ENCODE data around the gene PRICKLE1. TPM values are rescaled to one million over a fixed set of nuclear protein-coding genes. Genes with fewer than 3 reads are reported as not detected.

PRICKLE1 gene
- total RNA-seq, 2 donors from 2014 or later: 7.5 to 12.4 TPM

DNA sequence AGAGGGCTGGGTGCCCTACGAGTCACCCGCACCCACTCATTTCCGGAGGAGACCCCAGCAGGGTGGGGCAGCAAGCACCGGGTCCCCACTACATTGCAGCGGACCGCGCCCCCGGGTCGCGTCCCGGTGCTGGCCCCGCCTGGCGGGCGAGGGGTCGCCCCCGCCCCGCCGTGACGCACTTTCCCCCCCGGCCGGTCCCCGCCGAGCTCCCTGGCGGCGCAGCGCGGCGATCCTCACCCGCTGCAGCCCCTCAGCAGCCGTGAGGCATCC lies 106.1 kb downstream of the PRICKLE1 start:
- intact Hi-C loops (cut with DNase I): loop anchor here (2.0 to 10.0 kb wide), 5 partner anchors 85 to 855 kb away; partner anchors contain the start of genes PRICKLE1 and YAF2
- WGBS: 0% methylated on average over 22 of the region's 30 CpGs

DNA sequence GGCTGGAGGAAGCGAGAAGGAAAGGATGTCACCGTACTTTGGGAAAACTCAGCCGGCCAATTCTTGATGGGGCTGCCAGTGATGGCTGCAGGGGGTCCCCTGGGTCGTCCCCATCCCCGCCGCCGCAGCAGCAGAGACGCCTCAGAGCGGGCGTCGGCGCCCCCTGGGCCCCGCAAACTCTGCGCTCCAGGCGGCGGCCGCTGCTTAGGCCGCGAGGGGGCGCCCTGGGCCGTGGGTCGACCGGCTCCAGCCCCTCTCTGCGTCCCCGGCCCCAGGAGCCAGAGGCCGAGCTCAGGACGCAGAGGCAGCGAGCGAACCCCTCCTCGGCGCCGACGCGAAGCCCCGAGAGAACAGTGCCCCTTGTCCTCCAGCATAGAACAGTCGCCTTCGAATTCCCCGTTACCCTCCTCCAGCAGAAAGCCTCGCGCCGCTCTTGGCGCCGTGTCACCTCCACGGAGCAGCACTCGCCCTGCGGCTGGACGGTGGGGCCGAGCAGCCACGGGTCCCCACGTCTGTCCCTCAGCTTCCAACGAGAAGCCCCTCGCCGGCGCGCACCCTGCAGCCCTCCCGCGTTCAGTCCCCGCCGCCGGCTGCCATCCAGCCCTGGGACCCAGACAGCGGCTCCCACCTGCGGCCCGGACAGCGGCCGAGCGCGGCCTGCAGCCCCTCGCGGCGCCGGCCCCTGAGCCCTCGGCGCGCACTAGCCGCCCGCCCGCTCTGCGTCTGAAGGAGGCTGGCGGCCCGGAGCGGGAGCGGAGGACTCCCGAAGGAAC lies 106.6 kb downstream of the PRICKLE1 start:
- peak; percentile 38 for DNase-seq (ENCODE audit: low spot score)
- WGBS: under 1% methylated on average over 77 of the region's 83 CpGs
- Histone ChIP-seq H3K4me3 (peak overlapping the region; percentile 55 to 59), H3K9me3 (no peaks in the 10 kb centered on the region), H3K27me3 (replicated peaks; ENCODE audit: insufficient read depth) (no peaks in the 10 kb centered on the region), H3K36me3 (no peaks in the 10 kb centered on the region), H3K27ac (peak overlapping the region; percentile 64 to 76), H3K4me1 (replicated peaks) (no peaks in the 10 kb centered on the region)
- intact Hi-C loops (cut with DNase I): loop anchor here (2.0 to 10.0 kb wide), 5 partner anchors 86 to 856 kb away; partner anchors contain the start of genes PRICKLE1 and YAF2
- TF ChIP-seq, protein P1, sequence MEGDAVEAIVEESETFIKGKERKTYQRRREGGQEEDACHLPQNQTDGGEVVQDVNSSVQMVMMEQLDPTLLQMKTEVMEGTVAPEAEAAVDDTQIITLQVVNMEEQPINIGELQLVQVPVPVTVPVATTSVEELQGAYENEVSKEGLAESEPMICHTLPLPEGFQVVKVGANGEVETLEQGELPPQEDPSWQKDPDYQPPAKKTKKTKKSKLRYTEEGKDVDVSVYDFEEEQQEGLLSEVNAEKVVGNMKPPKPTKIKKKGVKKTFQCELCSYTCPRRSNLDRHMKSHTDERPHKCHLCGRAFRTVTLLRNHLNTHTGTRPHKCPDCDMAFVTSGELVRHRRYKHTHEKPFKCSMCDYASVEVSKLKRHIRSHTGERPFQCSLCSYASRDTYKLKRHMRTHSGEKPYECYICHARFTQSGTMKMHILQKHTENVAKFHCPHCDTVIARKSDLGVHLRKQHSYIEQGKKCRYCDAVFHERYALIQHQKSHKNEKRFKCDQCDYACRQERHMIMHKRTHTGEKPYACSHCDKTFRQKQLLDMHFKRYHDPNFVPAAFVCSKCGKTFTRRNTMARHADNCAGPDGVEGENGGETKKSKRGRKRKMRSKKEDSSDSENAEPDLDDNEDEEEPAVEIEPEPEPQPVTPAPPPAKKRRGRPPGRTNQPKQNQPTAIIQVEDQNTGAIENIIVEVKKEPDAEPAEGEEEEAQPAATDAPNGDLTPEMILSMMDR (IDR thresholded peaks at IDR 0.05): peak; percentile 65 to 91 (median 86)
- no peak for TF ChIP-seq POLR2AphosphoS5 (IDR thresholded peaks at IDR 0.05)

More for the DNA sequence above, 106.1 kb downstream of the PRICKLE1 start:
- Histone ChIP-seq H3K4me3 (peak overlapping the region; percentile 55 to 59), H3K4me1 (replicated peaks) (no peaks in the 10 kb centered on the region), H3K36me3 (no peaks in the 10 kb centered on the region), H3K27ac (peak overlapping the region; percentile 64 to 76), H3K27me3 (replicated peaks; ENCODE audit: insufficient read depth) (no peaks in the 10 kb centered on the region), H3K9me3 (no peaks in the 10 kb centered on the region)
- DNase-seq (ENCODE audit: low spot score): peak; percentile 11
- TF ChIP-seq POLR2AphosphoS5 (IDR thresholded peaks at IDR 0.05) (no peak), POLR2A (IDR thresholded peaks at IDR 0.05) (no peak)
- TF ChIP-seq, protein P1 (IDR thresholded peaks at IDR 0.05): no peak

DNA sequence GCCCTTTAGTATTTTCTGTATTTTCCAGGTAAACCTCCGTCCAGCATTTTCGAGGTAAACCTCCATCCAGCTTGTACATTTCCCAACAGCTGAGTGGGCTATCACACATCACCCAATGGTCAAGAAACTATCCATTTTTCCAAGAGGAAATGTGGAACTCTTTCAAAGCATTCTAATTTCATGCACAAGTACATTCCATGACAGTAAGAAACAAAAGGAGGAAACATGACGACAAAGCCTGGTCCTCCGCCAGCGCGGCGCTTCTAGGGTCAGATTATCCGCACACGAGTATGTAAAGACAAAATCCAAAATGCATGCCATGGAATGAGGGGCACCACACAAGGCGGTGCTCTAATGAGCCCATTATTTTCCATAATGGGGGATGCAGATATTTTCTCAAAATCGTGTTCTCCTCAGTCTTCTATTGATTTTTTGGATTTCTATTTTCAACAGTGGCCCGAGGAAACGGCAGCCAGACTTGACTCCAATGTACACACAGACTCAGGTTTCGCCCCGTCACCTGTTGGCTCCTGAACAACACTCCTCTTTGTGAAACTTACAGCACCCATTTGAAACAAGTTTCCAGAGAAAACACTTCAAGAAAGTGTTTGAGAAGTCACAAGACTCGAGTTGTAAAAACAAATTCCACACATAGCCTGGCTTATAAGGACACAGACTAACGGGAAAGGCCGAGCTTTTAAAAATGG lies 107.4 kb downstream of the PRICKLE1 start:
- intact Hi-C loops (cut with DNase I): loop anchor here (2.0 to 10.0 kb wide), 5 partner anchors 87 to 857 kb away; partner anchors contain the start of genes PRICKLE1 and YAF2
- H3K27ac ChIP-seq: peak overlapping the region; percentile 64 to 76
- WGBS: 26% methylated on average over 18 of the region's 18 CpGs
- peak; percentile 77 for DNase-seq (ENCODE audit: low spot score)
- no peaks in the 10 kb centered on the region for H3K4me1 ChIP-seq (replicated peaks)
- TF ChIP-seq, protein P1 (IDR thresholded peaks at IDR 0.05): no peak
- peak; percentile 26 for TF ChIP-seq POLR2AphosphoS5 (IDR thresholded peaks at IDR 0.05)
- no peak for TF ChIP-seq POLR2A (IDR thresholded peaks at IDR 0.05)
- H3K4me3 ChIP-seq: peak overlapping the region; percentile 55 to 59
- H3K27me3 ChIP-seq (replicated peaks; ENCODE audit: insufficient read depth): no peaks in the 10 kb centered on the region
- no peaks in the 10 kb centered on the region for H3K9me3 ChIP-seq
- no peaks in the 10 kb centered on the region for H3K36me3 ChIP-seq

DNA sequence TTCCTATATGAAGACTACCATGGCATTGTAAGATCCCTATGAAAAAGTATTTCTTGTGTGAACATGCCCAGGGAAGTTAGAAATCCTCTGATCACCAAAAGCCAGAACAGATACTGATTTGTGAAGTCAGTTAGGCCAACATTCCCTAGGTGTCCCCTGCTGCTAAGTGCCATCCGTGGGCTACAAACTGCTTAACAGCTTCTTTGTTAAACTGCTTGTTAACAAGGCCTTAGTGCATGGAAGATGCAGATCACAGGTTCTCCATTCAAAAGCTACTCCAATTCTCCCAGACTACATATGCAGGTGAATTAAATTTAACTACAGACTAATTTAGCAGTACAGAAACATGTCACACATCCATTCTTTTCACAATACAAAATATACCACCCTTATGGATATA lies 108.2 kb downstream of the PRICKLE1 start:
- WGBS: 60% methylated on average over 1 of the region's 1 CpG
- no peak for DNase-seq (ENCODE audit: low spot score)
- no peak for TF ChIP-seq POLR2A (IDR thresholded peaks at IDR 0.05)
- TF ChIP-seq, protein P1 (IDR thresholded peaks at IDR 0.05): no peak
- no peak for TF ChIP-seq POLR2AphosphoS5 (IDR thresholded peaks at IDR 0.05)
- intact Hi-C loops (cut with DNase I): loop anchor here (5.0 to 10.0 kb wide), 3 partner anchors 106 to 801 kb away; partner anchors contain the start of genes PRICKLE1 and YAF2
- Histone ChIP-seq H3K4me1 (replicated peaks) (no peaks in the 10 kb centered on the region), H3K4me3 (no peak overlapping the region), H3K27me3 (replicated peaks; ENCODE audit: insufficient read depth) (no peaks in the 10 kb centered on the region), H3K36me3 (no peaks in the 10 kb centered on the region), H3K9me3 (no peaks in the 10 kb centered on the region), H3K27ac (no peak overlapping the region)
